Esophagus squamous epithelium (tissue), 4 donors: Measurements from ENCODE around the gene TMOD1.

ENCODE experiments used
- POLR2A ChIP-seq, 4 donors: fragments of 450-650 bp; IDR thresholded peaks; one replicate each; pipeline ENCODE4 v1.6.1; 2017; ENCODE audit warnings: antibody characterized with exemption in 4 of 4, mild to moderate bottlenecking in 4 of 4, moderate library complexity in 3 of 4
- TF ChIP-seq, protein P1 (sequence below), 6 experiments: fragments of 450-650 bp in 4 of 6; fragments of 200-600 bp in 2 of 6; sonication (generic) in 2 of 6; IDR thresholded peaks; one replicate each; pipeline ENCODE4 v1.5.1; 2016 to 2019; ENCODE audit warnings: antibody characterized with exemption in 6 of 6, mild to moderate bottlenecking in 4 of 6, moderate library complexity in 4 of 6

DNA sequence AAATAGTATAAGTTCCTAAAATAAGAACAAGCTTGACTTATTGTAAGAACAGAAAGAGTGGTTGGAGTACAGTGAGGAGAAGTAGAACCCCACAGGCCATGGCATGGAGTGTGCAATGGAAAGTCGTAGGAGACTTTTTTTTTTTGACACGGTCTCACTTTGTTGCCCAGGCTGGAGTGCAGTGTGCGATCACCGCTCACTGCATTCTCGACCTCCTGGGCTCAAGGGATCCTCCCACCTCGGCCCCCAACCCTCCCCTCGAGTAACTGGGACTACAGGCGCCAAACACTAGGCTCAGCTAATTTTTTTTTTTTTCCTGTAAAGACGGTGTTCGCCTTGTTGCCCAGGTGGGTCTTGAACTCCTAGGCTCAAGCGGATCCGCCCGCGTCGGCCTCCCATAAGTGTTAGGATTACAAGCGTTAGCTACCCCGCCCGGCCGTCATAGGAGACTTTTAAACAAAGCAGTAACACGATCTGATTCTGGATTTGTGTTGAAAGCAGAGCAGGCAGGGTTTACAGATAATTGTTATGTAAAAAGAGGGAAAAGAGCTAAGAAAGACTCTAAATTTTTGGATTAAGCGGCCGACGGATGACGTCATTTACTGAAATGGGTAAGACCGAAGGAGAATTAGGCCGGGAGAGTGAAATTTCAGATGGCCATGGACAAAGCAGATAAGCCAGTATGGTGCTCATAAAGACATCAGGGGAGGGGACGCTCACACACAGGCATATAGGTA lies 130.9 kb downstream of the TMOD1 start:
- TF ChIP-seq, protein P1, sequence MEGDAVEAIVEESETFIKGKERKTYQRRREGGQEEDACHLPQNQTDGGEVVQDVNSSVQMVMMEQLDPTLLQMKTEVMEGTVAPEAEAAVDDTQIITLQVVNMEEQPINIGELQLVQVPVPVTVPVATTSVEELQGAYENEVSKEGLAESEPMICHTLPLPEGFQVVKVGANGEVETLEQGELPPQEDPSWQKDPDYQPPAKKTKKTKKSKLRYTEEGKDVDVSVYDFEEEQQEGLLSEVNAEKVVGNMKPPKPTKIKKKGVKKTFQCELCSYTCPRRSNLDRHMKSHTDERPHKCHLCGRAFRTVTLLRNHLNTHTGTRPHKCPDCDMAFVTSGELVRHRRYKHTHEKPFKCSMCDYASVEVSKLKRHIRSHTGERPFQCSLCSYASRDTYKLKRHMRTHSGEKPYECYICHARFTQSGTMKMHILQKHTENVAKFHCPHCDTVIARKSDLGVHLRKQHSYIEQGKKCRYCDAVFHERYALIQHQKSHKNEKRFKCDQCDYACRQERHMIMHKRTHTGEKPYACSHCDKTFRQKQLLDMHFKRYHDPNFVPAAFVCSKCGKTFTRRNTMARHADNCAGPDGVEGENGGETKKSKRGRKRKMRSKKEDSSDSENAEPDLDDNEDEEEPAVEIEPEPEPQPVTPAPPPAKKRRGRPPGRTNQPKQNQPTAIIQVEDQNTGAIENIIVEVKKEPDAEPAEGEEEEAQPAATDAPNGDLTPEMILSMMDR (IDR thresholded peaks at IDR 0.05): no peak
- no peak for TF ChIP-seq POLR2A (IDR thresholded peaks at IDR 0.05)
